IMR-90 (cell line): ENCODE measurements around the gene MTCL1. TPM values are rescaled to one million over a fixed set of nuclear protein-coding genes. Genes with fewer than 3 reads are reported as not detected.
A peak's percentile ranks its signal among the peaks of the same experiment; 100 is the strongest.

ENCODE experiments used
- ATAC-seq: fragments of 200-7000 bp; cut with Tn5 transposase; 2 replicates; pipeline ENCODE4 v1.9.1; 2020; ENCODE audit warnings: low read depth, mild to moderate bottlenecking, moderate library complexity
- BruUV-seq: library from RNA; stranded (reverse); fragments of 400-500 nt; replicated peaks from 2 replicates; lab custom pipeline; 2021; lab: Mats Ljungman, UMichigan
- CTCF ChIA-PET: fragments of 300-600 bp; formaldehyde crosslinking; extraction: SDS; loops from one replicate; lab custom pipeline; 2021; ENCODE audit warnings: antibody characterized with exemption; lab: Yijun Ruan, JAX
- POLR2A ChIA-PET: fragments of 300-600 bp; sonication (Branson Sonifier 250); formaldehyde crosslinking; loops from one replicate; lab custom pipeline; 2022; ENCODE audit warnings: antibody characterized with exemption; ENCODE audit not compliant: unreplicated experiment; lab: Charles Lee
- DNase-seq: peaks from one replicate; pipeline ENCODE4 v3.0.0; 2013
- H2AFZ ChIP-seq: replicated peaks from 2 replicates; pipeline ENCODE3; 2013; ENCODE audit warnings: low read length, mild to moderate bottlenecking; ENCODE audit not compliant: poor library complexity
- H2AK5ac ChIP-seq: 2 replicates; pipeline ENCODE4 v1.6.1; 2013; ENCODE audit warnings: low read depth, low read length, inconsistent platforms
- H2AK9ac ChIP-seq: replicated peaks from 2 replicates; pipeline ENCODE3; 2013; ENCODE audit warnings: mild to moderate bottlenecking, low read depth, low read length, moderate library complexity; ENCODE audit not compliant: poor library complexity
- H2BK120ac ChIP-seq: 2 replicates; pipeline ENCODE4 v1.6.1; 2013; ENCODE audit warnings: low read depth, low read length, inconsistent platforms
- H2BK15ac ChIP-seq: 3 replicates; pipeline ENCODE4 v1.6.1; 2013; ENCODE audit warnings: low read depth, low read length, inconsistent platforms
- H2BK20ac ChIP-seq: 2 replicates; pipeline ENCODE4 v1.6.1; 2013; ENCODE audit warnings: low read depth, mild to moderate bottlenecking, inconsistent platforms, low read length, moderate library complexity
- H2BK5ac ChIP-seq: 2 replicates; pipeline ENCODE4 v1.6.1; 2013; ENCODE audit warnings: mild to moderate bottlenecking, low read depth, low read length, inconsistent platforms; ENCODE audit not compliant: poor library complexity, severe bottlenecking
- H3K14ac ChIP-seq: replicated peaks from 2 replicates; pipeline ENCODE4 v1.6.1; 2013; ENCODE audit warnings: low read depth, low read length, inconsistent platforms
- H3K18ac ChIP-seq: 2 replicates; pipeline ENCODE4 v1.6.1; 2013; ENCODE audit warnings: low read depth, low read length, control low read depth
- H3K23ac ChIP-seq: 2 replicates; pipeline ENCODE4 v1.6.1; 2013; ENCODE audit warnings: low read depth, low read length, inconsistent platforms
- H3K27ac ChIP-seq: 2 replicates; pipeline ENCODE4 v1.5.1; 2013; ENCODE audit warnings: mild to moderate bottlenecking, control low read depth, low read length; ENCODE audit not compliant: insufficient read depth
- H3K27me3 ChIP-seq: 2 replicates; pipeline ENCODE4 v1.6.1; 2013; ENCODE audit warnings: low read length; ENCODE audit not compliant: control insufficient read depth, insufficient read depth
- H3K36me3 ChIP-seq: 2 replicates; pipeline ENCODE4 v1.6.1; 2013; ENCODE audit warnings: low read length, mixed read lengths; ENCODE audit not compliant: control insufficient read depth, insufficient read depth
- H3K4ac ChIP-seq: 2 replicates; pipeline ENCODE4 v1.6.1; 2013; ENCODE audit warnings: low read depth, low read length, inconsistent platforms
- H3K4me1 ChIP-seq: 2 replicates; pipeline ENCODE4 v1.6.1; 2013; ENCODE audit warnings: low read length, mixed read lengths; ENCODE audit not compliant: control insufficient read depth, insufficient read depth
- H3K4me2 ChIP-seq: 2 replicates; pipeline ENCODE4 v1.6.1; 2013; ENCODE audit warnings: low read depth, mild to moderate bottlenecking, control low read depth, low read length, moderate library complexity
- H3K4me3 ChIP-seq: 2 replicates; pipeline ENCODE4 v1.5.1; 2013; ENCODE audit warnings: low read depth, mild to moderate bottlenecking, control low read depth, low read length, moderate library complexity; ENCODE audit not compliant: insufficient read depth
- H3K56ac ChIP-seq: 2 replicates; pipeline ENCODE4 v1.6.1; 2013; ENCODE audit warnings: low read length, inconsistent platforms; ENCODE audit not compliant: insufficient read depth; ENCODE audit errors: extremely low read depth
- H3K79me1 ChIP-seq, 2 experiments: 2 replicates each; pipeline ENCODE4 v1.6.1; 2013; ENCODE audit warnings: low read length in 2 of 2, inconsistent platforms in 1 of 2, low read depth in 1 of 2
- H3K9ac ChIP-seq: 2 replicates; pipeline ENCODE4 v1.6.1; 2013; ENCODE audit warnings: low read depth, low read length, control low read depth
- H3K9me1 ChIP-seq: 2 replicates; pipeline ENCODE4 v1.6.1; 2013; ENCODE audit warnings: low read length, inconsistent platforms; ENCODE audit not compliant: insufficient read depth
- H3K9me3 ChIP-seq: 2 replicates; pipeline ENCODE4 v1.6.1; 2013; ENCODE audit warnings: low read length; ENCODE audit not compliant: control insufficient read depth, insufficient read depth
- H4K20me1 ChIP-seq: 2 replicates; pipeline ENCODE4 v1.6.1; 2013; ENCODE audit warnings: low read length, inconsistent platforms; ENCODE audit not compliant: insufficient read depth
- H4K5ac ChIP-seq: 2 replicates; pipeline ENCODE4 v1.6.1; 2013; ENCODE audit warnings: mild to moderate bottlenecking, low read depth, low read length, control low read depth
- H4K8ac ChIP-seq, 2 experiments: 2 replicates each; pipeline ENCODE4 v1.6.1; 2013; ENCODE audit warnings: low read depth in 2 of 2, low read length in 2 of 2, control low read depth in 1 of 2, inconsistent platforms in 1 of 2
- H4K91ac ChIP-seq: 2 replicates; pipeline ENCODE4 v1.6.1; 2013; ENCODE audit warnings: low read depth, low read length, inconsistent platforms; ENCODE audit not compliant: insufficient read depth
- BHLHE40 ChIP-seq: fragments of 150-350 bp; IDR thresholded peaks from 2 replicates; pipeline ENCODE4 v1.6.1; 2016; ENCODE audit warnings: mild to moderate bottlenecking, low read depth, low read length
- CEBPB ChIP-seq: IDR thresholded peaks from 2 replicates; pipeline ENCODE4 v1.6.1; 2012; ENCODE audit warnings: low read depth, low read length, improper control_type of control experiment
- MAFK ChIP-seq: IDR thresholded peaks from 2 replicates; pipeline ENCODE4 v1.6.1; 2012; ENCODE audit warnings: low read depth, low read length, improper control_type of control experiment
- SMC3 ChIP-seq: fragments of 150-350 bp; IDR thresholded peaks from 2 replicates; pipeline ENCODE4 v1.6.1; 2016; ENCODE audit warnings: low read depth, mild to moderate bottlenecking, antibody characterized with exemption, low read length, moderate library complexity
- WGBS, 2 experiments: methylation state at CpG; one replicate each; pipeline versions ENCODE4 v1.1.5 to v1.1.7; 2013; ENCODE audit warnings: missing lambda C conversion rate in 2 of 2; ENCODE audit not compliant: insufficient read length in 1 of 2; ENCODE audit errors: extremely low coverage in 2 of 2; 5-methylcytosine and 5-hydroxymethylcytosine counted together
- dilution Hi-C: fragments of 300-500 bp; cut with HindIII; formaldehyde crosslinking; loops from one replicate; pipeline ENCODE4 v1.14.3; 2018; ENCODE audit warnings: low sequenced_read_pairs; ENCODE audit not compliant: unreplicated experiment
- in situ Hi-C: fragments of 300-500 bp; cut with MboI; formaldehyde crosslinking; loops from 3 replicates; pipeline ENCODE4 v1.14.3; 2019; ENCODE audit warnings: low sequenced_read_pairs, inconsistent platforms, mixed read lengths
- intact Hi-C: fragments of 100-400 bp; cut with micrococcal nuclease; formaldehyde crosslinking; loops from 2 replicates; pipeline ENCODE4 v1.10.0; 2022
- polyA plus RNA-seq, 3 experiments: library from polyadenylated mRNA; depleted of rRNA; stranded (reverse); fragments of >200 nt; gene quantifications; 2 replicates each; pipeline ENCODE4 v1.2.3, GENCODE V29; 2012; ENCODE audit warnings: low replicate concordance in 1 of 3
- total RNA-seq: library from RNA; depleted of rRNA; stranded (reverse); fragments of >200 nt; gene quantifications from 2 replicates; pipeline ENCODE4 v1.2.3, GENCODE V29; 2012

MTCL1 gene
- total and polyA plus RNA-seq, 2 of the 4 experiments (the other 2 are of a cell fraction), result 29.0 to 45.3 TPM

- Histone ChIP-seq H3K14ac (peak overlapping the region; percentile 62), H3K27ac (peak overlapping the region; percentile 65), H3K9me1 (peaks cover 37% of the 10 kb centered on the region), H3K9me3 (no peaks in the 10 kb centered on the region), H2BK15ac (peak overlapping the region; percentile 31; the same call in 1 of the 3 replicates), H4K91ac (peak overlapping the region; percentile 17), H3K4me1 (peaks cover 48% of the 10 kb centered on the region), H3K36me3 (peaks cover 36% of the 10 kb centered on the region), H3K23ac (peak overlapping the region; percentile 28), H4K8ac (peak overlapping the region; percentile 19 to 79; a peak in 2 of 4 replicates), H3K4me3 (no peak overlapping the region), H4K20me1 (peaks cover 5% of the 10 kb centered on the region; the same call in 1 of the 2 replicates), H2BK120ac (peak overlapping the region; percentile 81), H3K4ac (peak overlapping the region; percentile 88), H2BK5ac (peak overlapping the region; percentile 67), H4K5ac (peak overlapping the region; percentile 1), H3K79me1 (peaks cover 54 to 84% of the 10 kb centered on the region in 2 experiments), H3K18ac (peak overlapping the region; percentile 71), H3K56ac (peak overlapping the region; percentile 59), H3K4me2 (peak overlapping the region; percentile 37; the same call in 1 of the 2 replicates), H3K27me3 (no peaks in the 10 kb centered on the region), H2AFZ (peak overlapping the region; percentile 9), H2AK5ac (peak overlapping the region; percentile 89), H2AK9ac (no peak overlapping the region), H3K9ac (no peak overlapping the region), H2BK20ac (peak overlapping the region; percentile 52)
- dilution Hi-C loops, result no loop called here
- ChIA-PET POLR2A (no interaction called here), CTCF (no interaction called here)
- 94% methylated on average over 6 of the region's 20 CpGs; no CpG with 5 or more reads in 1 of the 2 experiments for WGBS, 2 experiments
- peak; percentile 34 for TF ChIP-seq MAFK
- peak; percentile 30; the same call in 1 of the 2 replicates for TF ChIP-seq BHLHE40
- no peak for TF ChIP-seq CEBPB
- 0 out of 2 replicates have a peak, but pooled peaks have one; percentile 2 for TF ChIP-seq SMC3
- in situ Hi-C loops, result no loop called here
- ATAC-seq (peak; percentile 33; the same call in 1 of the 2 replicates), DNase-seq (peak; percentile 89)
- BruUV-seq, result no TSS peak
- intact Hi-C loops, result no loop called here
Observed at GRCh38 chr18:8754995-8755960, 49.9 kb downstream of the MTCL1 start.
